Activated CD8-positive, alpha-beta memory T cell treated with anti-CD3 and anti-CD28 coated beads, Interleukin-2, amount 50 U/mL, for 24 hours (primary cell): ENCODE data around the gene GRB2.
"Not testable (repeated sequence)": the region's sequence is repeated elsewhere in the genome, so short reads cannot be mapped to it uniquely, and the experiment has no call there.

Experiments used
- DNase-seq: peaks from one replicate; pipeline ENCODE4 v3.0.0-alpha.2; 2020; ENCODE audit errors: extremely low read depth

The GRB2 gene

GRCh38 chr17:75350029-75350428 is 55.4 kb downstream of the GRB2 start:
- DNase-seq, result no peak

- no peak for DNase-seq
Observed at GRCh38 chr17:75349589-75349988, 55.9 kb downstream of the GRB2 start.

- DNase-seq, result no peak
Observed at GRCh38 chr17:75348386-75349012, 57.0 kb downstream of the GRB2 start.

- DNase-seq, result no peak
Observed at GRCh38 chr17:75346906-75347305, 58.6 kb downstream of the GRB2 start.

GRCh38 chr17:75346368-75346767 is 59.1 kb downstream of the GRB2 start:
- DNase-seq, result not testable (repeated sequence)

- no peak for DNase-seq
Observed at GRCh38 chr17:75345514-75346167, 59.8 kb downstream of the GRB2 start.

GRCh38 chr17:75344666-75345065 is 60.8 kb downstream of the GRB2 start:
- DNase-seq, result no peak

- no peak for DNase-seq
Observed at GRCh38 chr17:75342996-75343395, 62.5 kb downstream of the GRB2 start.

GRCh38 chr17:75341784-75342486 is 63.5 kb downstream of the GRB2 start:
- DNase-seq, result no peak

- DNase-seq, result no peak
Observed at GRCh38 chr17:75340631-75341030, 64.8 kb downstream of the GRB2 start.

GRCh38 chr17:75339971-75340370 is 65.5 kb downstream of the GRB2 start:
- no peak for DNase-seq

GRCh38 chr17:75338335-75338734 is 67.1 kb downstream of the GRB2 start:
- DNase-seq, result no peak

- no peak for DNase-seq
Observed at GRCh38 chr17:75335315-75335714, 70.2 kb downstream of the GRB2 start.

- no peak for DNase-seq
Observed at GRCh38 chr17:75334723-75335122, 70.8 kb downstream of the GRB2 start.

- DNase-seq, result no peak
Observed at GRCh38 chr17:75331671-75332070, 73.8 kb downstream of the GRB2 start.

GRCh38 chr17:75327757-75328156 is 77.7 kb downstream of the GRB2 start:
- no peak for DNase-seq

- no peak for DNase-seq
Observed at GRCh38 chr17:75326226-75326848, 79.1 kb downstream of the GRB2 start.

GRCh38 chr17:75325827-75326225 is 79.7 kb downstream of the GRB2 start:
- no peak for DNase-seq

- DNase-seq, result no peak
Observed at GRCh38 chr17:75325348-75325747, 80.1 kb downstream of the GRB2 start.

- no peak for DNase-seq
Observed at GRCh38 chr17:75321506-75321905, 84.0 kb downstream of the GRB2 start.

GRCh38 chr17:75319904-75320691 is 85.4 kb downstream of the GRB2 start:
- DNase-seq, result no peak
